Bronchus fibroblast of lung (primary cell): Measurements from ENCODE around the gene GZMA. TPM values are rescaled to one million over a fixed set of nuclear protein-coding genes. Genes with fewer than 3 reads are reported as not detected.

ENCODE experiments used
- total RNA-seq: library from RNA; depleted of rRNA; stranded (reverse); fragments of >200 nt; gene quantifications from 2 replicates; pipeline ENCODE4 v1.2.3, GENCODE V29; 2015

GZMA gene
- total RNA-seq = not detected in 2 replicates

DNA sequence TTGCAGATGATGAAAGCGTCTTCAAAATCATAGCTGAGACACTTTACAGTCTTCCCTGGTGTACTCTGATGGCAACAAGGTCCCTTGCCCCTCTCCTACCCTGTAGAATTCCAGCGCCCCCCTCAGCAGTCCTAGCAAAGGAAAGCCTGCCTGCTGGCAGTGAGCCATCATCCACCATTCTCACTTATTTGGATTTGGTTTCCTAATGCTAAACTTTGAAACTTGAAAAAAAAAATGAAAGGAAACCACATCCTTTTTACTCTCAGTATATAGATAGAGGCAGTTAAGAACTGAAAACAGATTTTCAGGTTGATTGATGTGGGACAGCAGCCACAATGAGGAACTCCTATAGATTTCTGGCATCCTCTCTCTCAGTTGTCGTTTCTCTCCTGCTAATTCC, at the start of gene GZMA:
Gene GZMA, plus strand, starts transcription at position 299 of the 400 bp plus-strand sequence. Its CDS starts 37 bp downstream, at position 336.

Other genes with a start within 250 kb of the GZMA start
- 1.0 and 2.5 TPM in 2 replicates for gene ESM1, start 117.1 kb upstream of the GZMA start, total RNA-seq
- gene GZMK, start 78.4 kb upstream of the GZMA start, total RNA-seq = not detected in 2 replicates
- gene GPX8, start 57.5 kb downstream of the GZMA start, total RNA-seq = 137 and 151 TPM in 2 replicates
- gene CDC20B, start 70.5 kb downstream of the GZMA start, total RNA-seq = not detected in 2 replicates
- gene MCIDAS, start 124.7 kb downstream of the GZMA start, total RNA-seq = not detected in 2 replicates
- 0.15 TPM in 1 of 2 replicates, not detected in the other for gene CCNO, start 131.0 kb downstream of the GZMA start, total RNA-seq
- gene DHX29, start 205.0 kb downstream of the GZMA start, total RNA-seq = 20.7 and 25.4 TPM in 2 replicates
- 45.0 and 73.5 TPM in 2 replicates for gene MTREX, start 205.3 kb downstream of the GZMA start, total RNA-seq